Brain microvascular endothelial cell (primary cell): Measurements from ENCODE around the gene ARHGEF17.
"Not testable (repeated sequence)": the region's sequence is repeated elsewhere in the genome, so short reads cannot be mapped to it uniquely, and the experiment has no call there.

Experiments
- DNase-seq: peaks from one replicate; pipeline ENCODE4 v3.0.0-alpha.2; 2020
- H3K27ac ChIP-seq: fragments of 250-450 bp; sonication (Bioruptor Pico); 2 replicates; pipeline ENCODE4 v1.5.1; 2020; ENCODE audit warnings: mild to moderate bottlenecking, moderate library complexity
- H3K27me3 ChIP-seq: fragments of 250-450 bp; sonication (Bioruptor Pico); replicated peaks from 2 replicates; pipeline ENCODE4 v1.5.1; 2020; ENCODE audit warnings: mild to moderate bottlenecking
- H3K36me3 ChIP-seq: fragments of 250-450 bp; sonication (Bioruptor Pico); replicated peaks from 2 replicates; pipeline ENCODE4 v1.5.1; 2020; ENCODE audit warnings: mild to moderate bottlenecking
- H3K4me3 ChIP-seq: 2 replicates; pipeline ENCODE4 v1.5.1; 2011; ENCODE audit warnings: low read depth, mild to moderate bottlenecking, control low read depth, low read length, moderate library complexity
- in situ Hi-C: cut with HindIII; loops from 2 replicates; pipeline ENCODE4 v1.10.0; 2017; ENCODE audit warnings: low sequenced_read_pairs, low pct_ligation_motif_present
- TF ChIP-seq, protein P1 (sequence below): IDR thresholded peaks from 2 replicates; pipeline ENCODE4 v1.5.1; 2011; ENCODE audit warnings: low read depth, mild to moderate bottlenecking, moderate library complexity, low read length, control low read depth, inconsistent platforms; ENCODE audit errors: missing control alignments

ARHGEF17 gene

DNA sequence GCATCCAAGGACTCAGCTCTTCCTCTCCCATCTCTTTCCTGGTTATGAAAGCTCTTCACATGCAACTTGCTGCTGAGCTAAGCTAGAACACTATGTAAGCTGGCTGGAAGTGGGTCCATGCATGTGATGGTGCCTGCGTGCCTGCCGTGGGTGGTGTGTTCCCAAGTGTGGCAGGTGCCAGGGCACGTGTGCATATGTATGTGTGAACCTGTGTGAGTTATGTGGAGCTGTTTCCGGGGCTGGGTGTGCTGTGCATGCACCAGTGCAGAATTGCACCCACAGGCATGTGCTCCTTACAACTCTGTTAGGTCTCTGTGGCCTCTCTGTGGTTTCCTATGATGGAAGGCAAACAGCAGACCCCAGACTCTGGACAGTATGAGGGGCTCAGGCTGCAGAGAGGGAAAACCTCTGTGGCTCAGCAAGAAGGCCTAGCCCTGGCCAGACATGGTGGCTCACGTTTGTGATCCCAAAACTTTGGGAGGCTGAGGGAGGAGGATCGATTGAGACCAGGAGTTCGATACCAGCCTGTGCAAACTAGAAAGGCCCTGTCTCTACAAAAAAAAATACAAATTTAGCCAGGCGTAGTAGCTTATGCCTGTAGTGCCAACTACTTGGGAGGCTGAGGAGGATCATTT, 40.1 kb upstream of the ARHGEF17 start:
- in situ Hi-C loops, result no loop called here
- peaks cover 2% of the 10 kb centered on the region for H3K27me3 ChIP-seq
- H3K36me3 ChIP-seq, result no peaks in the 10 kb centered on the region
- H3K4me3 ChIP-seq, result no peak overlapping the region
- no peak for DNase-seq
- TF ChIP-seq, protein P1, sequence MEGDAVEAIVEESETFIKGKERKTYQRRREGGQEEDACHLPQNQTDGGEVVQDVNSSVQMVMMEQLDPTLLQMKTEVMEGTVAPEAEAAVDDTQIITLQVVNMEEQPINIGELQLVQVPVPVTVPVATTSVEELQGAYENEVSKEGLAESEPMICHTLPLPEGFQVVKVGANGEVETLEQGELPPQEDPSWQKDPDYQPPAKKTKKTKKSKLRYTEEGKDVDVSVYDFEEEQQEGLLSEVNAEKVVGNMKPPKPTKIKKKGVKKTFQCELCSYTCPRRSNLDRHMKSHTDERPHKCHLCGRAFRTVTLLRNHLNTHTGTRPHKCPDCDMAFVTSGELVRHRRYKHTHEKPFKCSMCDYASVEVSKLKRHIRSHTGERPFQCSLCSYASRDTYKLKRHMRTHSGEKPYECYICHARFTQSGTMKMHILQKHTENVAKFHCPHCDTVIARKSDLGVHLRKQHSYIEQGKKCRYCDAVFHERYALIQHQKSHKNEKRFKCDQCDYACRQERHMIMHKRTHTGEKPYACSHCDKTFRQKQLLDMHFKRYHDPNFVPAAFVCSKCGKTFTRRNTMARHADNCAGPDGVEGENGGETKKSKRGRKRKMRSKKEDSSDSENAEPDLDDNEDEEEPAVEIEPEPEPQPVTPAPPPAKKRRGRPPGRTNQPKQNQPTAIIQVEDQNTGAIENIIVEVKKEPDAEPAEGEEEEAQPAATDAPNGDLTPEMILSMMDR, result no peak
- no peak overlapping the region for H3K27ac ChIP-seq

DNA sequence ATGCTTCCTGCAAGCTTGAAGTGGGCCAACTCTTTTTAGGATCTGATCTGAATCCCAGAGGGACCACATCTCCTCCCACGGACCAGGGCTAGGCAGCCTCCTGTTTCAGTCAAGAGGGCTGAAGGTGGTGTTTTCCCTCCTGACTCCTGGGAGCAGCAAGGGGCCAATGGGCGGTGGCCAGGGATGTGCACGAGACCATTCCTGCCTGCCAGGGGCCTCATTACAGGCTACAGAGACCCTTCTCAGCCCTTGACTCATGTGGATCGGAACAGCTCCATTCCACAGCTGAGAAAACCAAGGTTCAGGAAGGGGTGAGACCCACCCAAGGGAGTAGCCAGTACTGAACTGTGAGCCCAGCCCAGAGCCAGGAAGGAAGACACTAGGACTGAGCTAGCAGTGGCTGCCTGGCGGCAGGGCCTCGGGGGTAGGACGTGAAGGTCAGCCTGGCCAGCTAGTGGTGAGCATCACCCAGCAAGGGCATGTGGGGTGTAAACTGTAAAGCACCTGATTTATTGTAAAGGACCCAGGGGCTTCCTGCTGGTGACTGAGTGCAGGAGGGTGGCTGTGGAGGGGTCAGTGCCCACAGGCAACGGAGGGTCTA, 39.3 kb upstream of the ARHGEF17 start:
- Histone ChIP-seq H3K27me3 (peaks cover 2% of the 10 kb centered on the region), H3K36me3 (no peaks in the 10 kb centered on the region), H3K4me3 (no peak overlapping the region), H3K27ac (no peak overlapping the region)
- in situ Hi-C loops, result no loop called here
- DNase-seq, result no peak
- TF ChIP-seq, protein P1, result no peak

DNA sequence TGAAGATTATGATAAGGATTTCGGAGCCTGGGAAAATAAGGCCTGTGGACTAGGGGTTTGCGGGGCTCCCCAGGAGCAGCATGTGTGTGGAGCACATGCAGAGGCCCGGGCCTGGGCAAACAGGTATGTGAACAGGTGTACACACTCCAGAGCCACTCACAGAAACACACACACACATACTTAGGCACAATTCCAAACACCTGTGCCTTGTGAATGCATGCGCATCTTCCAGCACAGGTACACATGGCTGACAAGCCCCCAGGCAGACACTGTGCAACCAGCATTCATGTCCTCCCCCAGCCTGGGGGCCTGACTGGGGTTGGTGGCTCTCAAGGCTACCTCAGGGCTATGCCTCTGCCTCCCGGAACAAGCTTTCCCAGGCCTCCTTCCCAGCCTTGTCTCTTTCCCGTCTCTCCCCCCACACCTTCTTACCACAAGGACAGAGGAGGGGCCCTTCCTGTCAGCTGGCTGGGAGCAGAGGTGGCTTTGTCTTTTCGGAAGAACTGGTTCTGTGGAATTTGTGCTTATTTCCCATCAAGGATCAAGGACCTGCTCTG, 38.5 kb upstream of the ARHGEF17 start:
- TF ChIP-seq, protein P1, result no peak
- no peaks in the 10 kb centered on the region for H3K36me3 ChIP-seq
- DNase-seq, result no peak
- H3K4me3 ChIP-seq, result no peak overlapping the region
- in situ Hi-C loops, result no loop called here
- H3K27me3 ChIP-seq, result peaks cover 2% of the 10 kb centered on the region
- no peak overlapping the region for H3K27ac ChIP-seq

DNA sequence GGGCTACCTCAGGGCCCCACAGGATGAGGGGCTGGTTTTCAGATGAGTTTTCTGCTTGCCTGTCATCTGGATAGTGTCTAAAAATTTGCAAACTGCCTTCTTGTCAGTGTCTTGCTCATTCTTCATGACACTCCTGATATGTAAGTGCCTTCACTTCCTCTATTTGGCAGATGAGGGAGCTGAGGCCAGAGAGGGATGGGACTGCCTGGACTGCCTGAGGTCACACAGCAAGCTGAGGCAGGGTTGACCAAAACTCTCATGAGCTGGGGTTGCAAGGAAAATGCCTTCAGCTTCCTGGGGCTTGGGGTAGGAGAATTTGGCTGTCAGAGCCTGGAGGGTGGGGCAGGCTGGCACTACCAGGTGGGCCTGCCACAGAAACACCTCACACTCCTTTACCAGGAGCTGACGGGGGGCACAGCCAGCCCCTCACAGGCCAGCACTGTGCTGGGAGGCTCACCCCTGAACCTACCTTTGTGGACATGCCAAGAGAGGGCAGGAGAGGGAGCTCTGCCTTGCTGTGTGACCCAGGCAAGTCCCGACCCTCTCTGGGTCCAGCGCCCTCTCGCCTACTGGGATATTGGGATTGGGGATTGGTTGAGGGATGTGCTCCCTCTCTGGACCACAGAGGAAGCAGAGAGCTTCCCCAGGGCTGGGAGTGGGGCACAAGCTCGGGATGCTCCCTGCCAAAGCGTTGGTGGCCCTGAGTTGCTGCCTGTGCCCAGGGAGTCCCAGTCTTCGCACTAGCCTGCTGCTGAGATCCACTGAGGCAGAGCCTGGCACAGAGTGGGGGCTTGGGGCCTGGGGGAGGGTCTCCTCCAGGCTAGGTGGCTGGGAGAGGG, 37.8 kb upstream of the ARHGEF17 start:
- DNase-seq, result no peak
- H3K4me3 ChIP-seq, result no peak overlapping the region
- in situ Hi-C loops, result no loop called here
- peaks cover 2% of the 10 kb centered on the region for H3K27me3 ChIP-seq
- H3K27ac ChIP-seq, result no peak overlapping the region
- no peaks in the 10 kb centered on the region for H3K36me3 ChIP-seq
- TF ChIP-seq, protein P1, result no peak

DNA sequence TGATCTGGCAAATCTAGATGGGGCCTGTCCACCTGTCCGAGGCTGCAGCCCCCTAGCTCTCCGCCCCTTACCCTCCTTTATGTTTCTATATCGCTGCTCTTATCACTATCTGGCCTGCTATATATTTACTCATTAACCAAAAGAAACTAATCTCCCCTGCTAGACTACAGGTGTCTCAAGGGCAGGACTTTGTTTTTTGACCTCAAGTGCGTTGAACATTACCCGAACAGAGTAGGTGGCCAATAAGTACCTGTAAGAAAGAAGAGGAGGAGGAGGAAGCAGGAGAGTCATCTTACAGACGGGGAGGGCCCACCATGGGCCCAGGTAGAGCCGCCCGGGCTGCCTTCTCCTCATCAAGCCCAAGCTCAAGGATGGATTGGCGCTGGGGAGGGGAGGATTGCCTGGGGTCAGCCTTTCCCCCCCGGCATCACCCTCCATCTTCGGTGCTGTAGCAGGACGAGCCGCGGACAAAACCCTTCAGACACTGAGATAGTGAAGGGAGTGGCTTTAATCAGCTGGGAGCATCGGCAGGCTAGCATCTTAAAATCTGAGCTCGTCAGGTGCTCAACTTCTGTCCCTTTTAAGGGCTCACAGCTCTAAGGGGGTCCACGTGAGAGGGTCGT, 37.1 kb upstream of the ARHGEF17 start:
- no peak for DNase-seq
- Histone ChIP-seq H3K36me3 (no peaks in the 10 kb centered on the region), H3K4me3 (no peak overlapping the region), H3K27ac (no peak overlapping the region), H3K27me3 (no peaks in the 10 kb centered on the region)
- in situ Hi-C loops, result no loop called here
- TF ChIP-seq, protein P1, result no peak

DNA sequence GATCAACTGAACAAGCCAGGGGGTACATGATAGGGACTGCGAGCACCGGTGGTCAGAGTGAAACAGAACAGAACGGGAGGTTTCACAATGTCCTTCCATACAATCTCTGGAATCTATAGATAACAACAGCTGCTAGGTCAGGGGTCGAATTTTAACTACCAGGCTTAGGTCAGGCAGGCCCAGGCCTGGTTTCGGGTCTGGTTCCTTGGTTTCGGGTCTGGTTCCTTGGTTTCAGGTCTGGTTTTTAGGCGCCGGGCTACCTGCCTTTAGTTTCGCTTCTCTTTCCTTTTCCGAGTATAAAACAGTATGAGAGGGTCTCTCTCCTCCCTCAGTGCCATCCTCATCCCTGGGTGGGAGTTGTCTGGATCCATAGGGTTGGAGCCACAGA, 36.6 kb upstream of the ARHGEF17 start:
- in situ Hi-C loops, H3K27me3 ChIP-seq, H3K4me3 ChIP-seq, H3K27ac ChIP-seq, DNase-seq, H3K36me3 ChIP-seq: not testable (repeated sequence)
